ENCODE results near the gene XRCC1.

DNA sequence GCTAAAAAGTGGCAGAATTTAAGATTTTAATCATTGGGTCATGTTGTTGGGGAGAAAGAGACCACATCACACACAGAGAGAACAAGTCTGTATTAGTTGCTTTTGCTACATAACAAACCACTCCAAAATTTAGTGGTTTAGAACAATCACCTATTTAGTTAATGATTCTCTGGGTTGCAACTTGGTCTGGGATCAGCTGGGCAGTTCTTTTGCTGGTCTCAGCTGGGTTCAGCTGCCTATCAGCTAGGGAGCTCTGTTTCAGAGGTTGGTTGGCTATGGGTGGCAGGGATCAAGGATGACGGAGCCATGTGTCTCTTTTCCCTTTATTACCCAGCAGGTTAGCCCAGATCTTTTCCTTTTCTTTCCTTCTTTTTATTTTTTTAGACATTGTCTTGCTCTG lies 9.2 kb upstream of the XRCC1 start:
- TF ChIP-seq, protein P1, sequence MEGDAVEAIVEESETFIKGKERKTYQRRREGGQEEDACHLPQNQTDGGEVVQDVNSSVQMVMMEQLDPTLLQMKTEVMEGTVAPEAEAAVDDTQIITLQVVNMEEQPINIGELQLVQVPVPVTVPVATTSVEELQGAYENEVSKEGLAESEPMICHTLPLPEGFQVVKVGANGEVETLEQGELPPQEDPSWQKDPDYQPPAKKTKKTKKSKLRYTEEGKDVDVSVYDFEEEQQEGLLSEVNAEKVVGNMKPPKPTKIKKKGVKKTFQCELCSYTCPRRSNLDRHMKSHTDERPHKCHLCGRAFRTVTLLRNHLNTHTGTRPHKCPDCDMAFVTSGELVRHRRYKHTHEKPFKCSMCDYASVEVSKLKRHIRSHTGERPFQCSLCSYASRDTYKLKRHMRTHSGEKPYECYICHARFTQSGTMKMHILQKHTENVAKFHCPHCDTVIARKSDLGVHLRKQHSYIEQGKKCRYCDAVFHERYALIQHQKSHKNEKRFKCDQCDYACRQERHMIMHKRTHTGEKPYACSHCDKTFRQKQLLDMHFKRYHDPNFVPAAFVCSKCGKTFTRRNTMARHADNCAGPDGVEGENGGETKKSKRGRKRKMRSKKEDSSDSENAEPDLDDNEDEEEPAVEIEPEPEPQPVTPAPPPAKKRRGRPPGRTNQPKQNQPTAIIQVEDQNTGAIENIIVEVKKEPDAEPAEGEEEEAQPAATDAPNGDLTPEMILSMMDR (IDR thresholded peaks at IDR 0.05) = no peak
- TF ChIP-seq POLR2A (IDR thresholded peaks at IDR 0.05) = no peak

All from thyroid gland (tissue), 4 donors.